ENCODE data around the gene IDH3A. TPM values are rescaled to one million over a fixed set of nuclear protein-coding genes. Genes with fewer than 3 reads are reported as not detected.
A peak's percentile ranks its signal among the peaks of the same experiment; 100 is the strongest.

The IDH3A gene
- total RNA-seq, 1 experiment from 2014 or later, result 40.2 TPM

- no peak overlapping the region for H3K18ac ChIP-seq (ENCODE audit: insufficient read length, low read depth, low read length)
- H2BK20ac ChIP-seq (ENCODE audit: low read depth, low read length, poor library complexity, severe bottlenecking), result no peak overlapping the region
- no peak overlapping the region for H3K27ac ChIP-seq (ENCODE audit: insufficient read length, low read depth, low read length)
- H2AFZ ChIP-seq (ENCODE audit: low read length), result no peak overlapping the region
- no peaks in the 10 kb centered on the region for H4K20me1 ChIP-seq (ENCODE audit: control insufficient read depth, insufficient read depth, insufficient read length)
- DNase-seq, result no peak
- no peaks in the 10 kb centered on the region for H3K4me1 ChIP-seq (ENCODE audit: insufficient read depth, low read length)
- H3K27ac Mint-ChIP-seq, result peak overlapping the region in 2 of 3 experiments; percentile 27 to 29; a peak in 3 of 7 replicates
- H3K4ac ChIP-seq (ENCODE audit: low read depth, low read length), result no peak overlapping the region
- no peak overlapping the region for H3K14ac ChIP-seq (ENCODE audit: insufficient read depth, low read length)
- no peak overlapping the region for H2BK12ac ChIP-seq (ENCODE audit: insufficient read length, low read depth, low read length)
- H3K9me3 Mint-ChIP-seq, result no peaks in the 10 kb centered on the region
- H3K4me1 Mint-ChIP-seq, result peaks cover 0 to 5% of the 10 kb centered on the region in 2 experiments; a peak in 2 of 4 replicates
- H3K79me1 ChIP-seq (ENCODE audit: insufficient read depth, low read depth, low read length, poor library complexity, severe bottlenecking), result no peaks in the 10 kb centered on the region
- no peak overlapping the region for H3K4me2 ChIP-seq (ENCODE audit: insufficient read depth, insufficient read length, low read length)
- no peaks in the 10 kb centered on the region for H3K27me3 ChIP-seq (ENCODE audit: insufficient read depth, low read length)
- H3K9me3 ChIP-seq (ENCODE audit: control insufficient read depth, low read depth, low read length), result no peaks in the 10 kb centered on the region
- no peak overlapping the region for H2BK5ac ChIP-seq (ENCODE audit: insufficient read length, low read length)
- WGBS (ENCODE audit: extremely low coverage, insufficient read length, low lambda C conversion rate), result no CpG with 5 or more reads among the region's 12 CpGs
- TF ChIP-seq CTCF (conservative IDR thresholded peaks at IDR 0.05), result no peak
- H3K56ac ChIP-seq (ENCODE audit: insufficient read length, low read depth, low read length), result no peak overlapping the region
- no peak overlapping the region for H3T11ph ChIP-seq (ENCODE audit: low read length)
- H3K27me3 Mint-ChIP-seq (ENCODE audit: low read depth), result peaks cover 3% of the 10 kb centered on the region; the same call in 1 of the 2 replicates
- H3K79me2 ChIP-seq (ENCODE audit: insufficient read depth, low read length), result no peaks in the 10 kb centered on the region
- H3K36me3 Mint-ChIP-seq (ENCODE audit: insufficient read depth in 1 of 3, low read depth in 3 of 3), result peaks cover 4 to 14% (median 7%) of the 10 kb centered on the region in 3 experiments; a peak in 5 of 7 replicates
- H2BK15ac ChIP-seq (ENCODE audit: low read depth, low read length), result no peak overlapping the region
- H4K91ac ChIP-seq (ENCODE audit: insufficient read length, low read depth, low read length), result no peak overlapping the region
- no peak overlapping the region for H2BK120ac ChIP-seq (ENCODE audit: low read depth, low read length, poor library complexity, severe bottlenecking)
- H4K8ac ChIP-seq (replicated peaks; ENCODE audit: insufficient read length, low read depth, low read length), result no peak overlapping the region
- H3K23ac ChIP-seq (ENCODE audit: insufficient read length, low read depth, low read length), result no peak overlapping the region
- no peak overlapping the region; a peak in 1 of 5 replicates for H3K4me3 Mint-ChIP-seq
- no peak overlapping the region for H3K9ac ChIP-seq (ENCODE audit: extremely low read depth, insufficient read length, low read length)
- H2AK5ac ChIP-seq (ENCODE audit: insufficient read length, low read length), result no peak overlapping the region
- H4K5ac ChIP-seq (ENCODE audit: insufficient read length, low read depth, low read length), result no peak overlapping the region
- H3K23me2 ChIP-seq (ENCODE audit: insufficient read length, low read depth, low read length, poor library complexity, severe bottlenecking), result no peaks in the 10 kb centered on the region
These were observed 44.3 kb upstream of the IDH3A start for GRCh38 chr15:78104566-78105475.
